H1 (cell line): ENCODE data around the gene HK1. TPM values are rescaled to one million over a fixed set of nuclear protein-coding genes. Genes with fewer than 3 reads are reported as not detected.

ENCODE experiments used
- BCL11A ChIP-seq, 2 experiments: IDR thresholded peaks; one replicate each; pipeline ENCODE4 v1.6.1; 2011; ENCODE audit warnings: low read depth in 2 of 2, low read length in 2 of 2, mild to moderate bottlenecking in 2 of 2
- CREB1 ChIP-seq: IDR thresholded peaks from 2 replicates; pipeline ENCODE4 v1.6.1; 2012; ENCODE audit warnings: inconsistent platforms
- GABPA ChIP-seq: IDR thresholded peaks from 2 replicates; pipeline ENCODE4 v1.6.1; 2011; ENCODE audit warnings: mild to moderate bottlenecking, low read length, moderate library complexity, borderline replicate concordance; ENCODE audit not compliant: insufficient read depth
- MAFK ChIP-seq: IDR thresholded peaks from 2 replicates; pipeline ENCODE4 v1.6.1; 2012; ENCODE audit warnings: low read depth, mild to moderate bottlenecking, improper control_type of control experiment, low read length
- PHF8 ChIP-seq: fragments of 200-600 bp; sonication (generic); conservative IDR thresholded peaks from 2 replicates; pipeline ENCODE4 v1.7.1; 2012; ENCODE audit warnings: low read depth, mild to moderate bottlenecking, inconsistent platforms, low read length, moderate library complexity
- POU5F1 ChIP-seq: IDR thresholded peaks from 2 replicates; pipeline ENCODE4 v1.6.1; 2011; ENCODE audit warnings: low read depth, mild to moderate bottlenecking, low read length, moderate library complexity
- SP1 ChIP-seq: IDR thresholded peaks from 2 replicates; pipeline ENCODE4 v1.6.1; 2011; ENCODE audit warnings: low read depth, low read length
- SP4 ChIP-seq: IDR thresholded peaks from 2 replicates; pipeline ENCODE4 v1.6.1; 2012; ENCODE audit warnings: low read length, inconsistent platforms
- SRF ChIP-seq: IDR thresholded peaks from 2 replicates; pipeline ENCODE4 v1.6.1; 2011; ENCODE audit warnings: mild to moderate bottlenecking, low read depth, low read length, moderate library complexity
- TBP ChIP-seq: IDR thresholded peaks from 2 replicates; pipeline ENCODE4 v1.6.1; 2011; ENCODE audit warnings: low read depth, low read length, improper control_type of control experiment
- TCF12 ChIP-seq: IDR thresholded peaks from 2 replicates; pipeline ENCODE4 v1.6.1; 2011; ENCODE audit warnings: low read depth, mild to moderate bottlenecking, low read length
- polyA plus RNA-seq, 7 experiments: library from polyadenylated mRNA; depleted of rRNA in 3 of 7; stranded (reverse) in 5 of 7; unstranded in 2 of 7; fragments of >200 nt in 5 of 7; fragments of 200-250 nt in 2 of 7; gene quantifications; 1 replicate in 5 of 7; 2 replicates in 1 of 7; 4 replicates in 1 of 7; pipeline versions ENCODE4 v1.2.1 to v1.2.3, GENCODE V29; 2011 to 2013; ENCODE audit warnings: missing spikeins in 2 of 7, mixed read lengths in 2 of 7
- total RNA-seq: library from RNA; stranded (reverse); fragmentation: NEBNext Ultra II Directional; extraction: Animal tissue kit (Norgen Biotek cat#: 25700); gene quantifications from 2 replicates; pipeline ENCODE4 v1.2.1, GENCODE V29; 2021
- TF ChIP-seq, protein P1 (sequence below): fragments of 300-600 bp; sonication (generic); IDR thresholded peaks from 2 replicates; pipeline ENCODE4 v1.7.1; 2012; ENCODE audit warnings: low read length, moderate library complexity, mild to moderate bottlenecking, inconsistent platforms; ENCODE audit not compliant: insufficient replicate concordance

Gene HK1
- total and polyA plus RNA-seq, 2 of the 8 experiments (the other 6 are each of a cell fraction or from before 2014, with no cell fraction given) = 55.8 to 247 TPM

DNA sequence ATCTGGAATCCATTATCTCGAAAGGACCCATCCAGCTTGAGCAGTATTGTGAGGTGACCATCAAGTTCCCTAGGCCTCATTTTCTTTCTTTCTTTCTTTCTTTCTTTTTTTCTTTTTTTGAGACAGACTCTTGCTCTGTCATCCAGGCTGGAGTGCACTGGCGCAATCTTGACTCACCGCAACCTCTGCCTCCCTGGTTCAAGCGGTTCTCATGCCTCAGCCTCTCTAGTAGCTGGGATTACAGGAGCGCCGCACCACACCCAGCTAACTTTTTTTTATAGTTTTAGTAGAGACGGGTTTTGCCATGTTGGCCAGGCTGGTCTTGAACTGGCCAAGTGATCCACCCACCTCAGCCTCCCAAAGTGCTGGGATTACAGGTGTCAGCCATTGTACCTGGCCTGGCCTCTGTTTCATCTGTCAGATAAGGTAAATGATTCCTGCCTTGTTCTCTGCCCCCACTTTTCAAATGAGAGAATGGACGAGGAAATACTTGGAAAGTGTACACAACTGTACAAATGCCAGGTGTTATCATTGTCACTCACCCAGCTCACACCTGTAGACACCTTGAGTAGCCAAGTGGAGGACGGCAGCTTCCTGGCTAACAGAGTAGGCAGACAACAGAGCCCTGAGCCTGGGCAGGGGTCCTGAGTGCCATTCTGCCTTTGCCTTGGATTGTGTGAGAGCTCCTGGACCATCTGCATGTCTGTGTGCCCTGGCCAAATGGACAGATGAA lies 54.1 kb downstream of the HK1 start (continued):
- TF ChIP-seq, protein P1, sequence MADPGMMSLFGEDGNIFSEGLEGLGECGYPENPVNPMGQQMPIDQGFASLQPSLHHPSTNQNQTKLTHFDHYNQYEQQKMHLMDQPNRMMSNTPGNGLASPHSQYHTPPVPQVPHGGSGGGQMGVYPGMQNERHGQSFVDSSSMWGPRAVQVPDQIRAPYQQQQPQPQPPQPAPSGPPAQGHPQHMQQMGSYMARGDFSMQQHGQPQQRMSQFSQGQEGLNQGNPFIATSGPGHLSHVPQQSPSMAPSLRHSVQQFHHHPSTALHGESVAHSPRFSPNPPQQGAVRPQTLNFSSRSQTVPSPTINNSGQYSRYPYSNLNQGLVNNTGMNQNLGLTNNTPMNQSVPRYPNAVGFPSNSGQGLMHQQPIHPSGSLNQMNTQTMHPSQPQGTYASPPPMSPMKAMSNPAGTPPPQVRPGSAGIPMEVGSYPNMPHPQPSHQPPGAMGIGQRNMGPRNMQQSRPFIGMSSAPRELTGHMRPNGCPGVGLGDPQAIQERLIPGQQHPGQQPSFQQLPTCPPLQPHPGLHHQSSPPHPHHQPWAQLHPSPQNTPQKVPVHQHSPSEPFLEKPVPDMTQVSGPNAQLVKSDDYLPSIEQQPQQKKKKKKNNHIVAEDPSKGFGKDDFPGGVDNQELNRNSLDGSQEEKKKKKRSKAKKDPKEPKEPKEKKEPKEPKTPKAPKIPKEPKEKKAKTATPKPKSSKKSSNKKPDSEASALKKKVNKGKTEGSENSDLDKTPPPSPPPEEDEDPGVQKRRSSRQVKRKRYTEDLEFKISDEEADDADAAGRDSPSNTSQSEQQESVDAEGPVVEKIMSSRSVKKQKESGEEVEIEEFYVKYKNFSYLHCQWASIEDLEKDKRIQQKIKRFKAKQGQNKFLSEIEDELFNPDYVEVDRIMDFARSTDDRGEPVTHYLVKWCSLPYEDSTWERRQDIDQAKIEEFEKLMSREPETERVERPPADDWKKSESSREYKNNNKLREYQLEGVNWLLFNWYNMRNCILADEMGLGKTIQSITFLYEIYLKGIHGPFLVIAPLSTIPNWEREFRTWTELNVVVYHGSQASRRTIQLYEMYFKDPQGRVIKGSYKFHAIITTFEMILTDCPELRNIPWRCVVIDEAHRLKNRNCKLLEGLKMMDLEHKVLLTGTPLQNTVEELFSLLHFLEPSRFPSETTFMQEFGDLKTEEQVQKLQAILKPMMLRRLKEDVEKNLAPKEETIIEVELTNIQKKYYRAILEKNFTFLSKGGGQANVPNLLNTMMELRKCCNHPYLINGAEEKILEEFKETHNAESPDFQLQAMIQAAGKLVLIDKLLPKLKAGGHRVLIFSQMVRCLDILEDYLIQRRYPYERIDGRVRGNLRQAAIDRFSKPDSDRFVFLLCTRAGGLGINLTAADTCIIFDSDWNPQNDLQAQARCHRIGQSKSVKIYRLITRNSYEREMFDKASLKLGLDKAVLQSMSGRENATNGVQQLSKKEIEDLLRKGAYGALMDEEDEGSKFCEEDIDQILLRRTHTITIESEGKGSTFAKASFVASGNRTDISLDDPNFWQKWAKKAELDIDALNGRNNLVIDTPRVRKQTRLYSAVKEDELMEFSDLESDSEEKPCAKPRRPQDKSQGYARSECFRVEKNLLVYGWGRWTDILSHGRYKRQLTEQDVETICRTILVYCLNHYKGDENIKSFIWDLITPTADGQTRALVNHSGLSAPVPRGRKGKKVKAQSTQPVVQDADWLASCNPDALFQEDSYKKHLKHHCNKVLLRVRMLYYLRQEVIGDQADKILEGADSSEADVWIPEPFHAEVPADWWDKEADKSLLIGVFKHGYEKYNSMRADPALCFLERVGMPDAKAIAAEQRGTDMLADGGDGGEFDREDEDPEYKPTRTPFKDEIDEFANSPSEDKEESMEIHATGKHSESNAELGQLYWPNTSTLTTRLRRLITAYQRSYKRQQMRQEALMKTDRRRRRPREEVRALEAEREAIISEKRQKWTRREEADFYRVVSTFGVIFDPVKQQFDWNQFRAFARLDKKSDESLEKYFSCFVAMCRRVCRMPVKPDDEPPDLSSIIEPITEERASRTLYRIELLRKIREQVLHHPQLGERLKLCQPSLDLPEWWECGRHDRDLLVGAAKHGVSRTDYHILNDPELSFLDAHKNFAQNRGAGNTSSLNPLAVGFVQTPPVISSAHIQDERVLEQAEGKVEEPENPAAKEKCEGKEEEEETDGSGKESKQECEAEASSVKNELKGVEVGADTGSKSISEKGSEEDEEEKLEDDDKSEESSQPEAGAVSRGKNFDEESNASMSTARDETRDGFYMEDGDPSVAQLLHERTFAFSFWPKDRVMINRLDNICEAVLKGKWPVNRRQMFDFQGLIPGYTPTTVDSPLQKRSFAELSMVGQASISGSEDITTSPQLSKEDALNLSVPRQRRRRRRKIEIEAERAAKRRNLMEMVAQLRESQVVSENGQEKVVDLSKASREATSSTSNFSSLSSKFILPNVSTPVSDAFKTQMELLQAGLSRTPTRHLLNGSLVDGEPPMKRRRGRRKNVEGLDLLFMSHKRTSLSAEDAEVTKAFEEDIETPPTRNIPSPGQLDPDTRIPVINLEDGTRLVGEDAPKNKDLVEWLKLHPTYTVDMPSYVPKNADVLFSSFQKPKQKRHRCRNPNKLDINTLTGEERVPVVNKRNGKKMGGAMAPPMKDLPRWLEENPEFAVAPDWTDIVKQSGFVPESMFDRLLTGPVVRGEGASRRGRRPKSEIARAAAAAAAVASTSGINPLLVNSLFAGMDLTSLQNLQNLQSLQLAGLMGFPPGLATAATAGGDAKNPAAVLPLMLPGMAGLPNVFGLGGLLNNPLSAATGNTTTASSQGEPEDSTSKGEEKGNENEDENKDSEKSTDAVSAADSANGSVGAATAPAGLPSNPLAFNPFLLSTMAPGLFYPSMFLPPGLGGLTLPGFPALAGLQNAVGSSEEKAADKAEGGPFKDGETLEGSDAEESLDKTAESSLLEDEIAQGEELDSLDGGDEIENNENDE = no peak
- TF ChIP-seq BCL11A (IDR thresholded peaks at IDR 0.05; ENCODE audit: low read depth in 2 of 2, low read length in 2 of 2) (no peak), GABPA (no peak), POU5F1 (no peak), SRF (no peak), CREB1 (no peak), TBP (no peak), SP1 (no peak), TCF12 (no peak), SP4 (no peak), PHF8 (no peak), MAFK (no peak)
